Ishikawa (cell line): ENCODE results near the gene NR2F1-AS1.

ENCODE experiments used
- CEBPB ChIP-seq: IDR thresholded peaks from 2 replicates; pipeline ENCODE4 v1.6.1; 2012
- CREB1 ChIP-seq: IDR thresholded peaks from 2 replicates; pipeline ENCODE4 v1.6.1; 2012; ENCODE audit warnings: low read depth
- EGR1 ChIP-seq: IDR thresholded peaks from 2 replicates; pipeline ENCODE4 v1.6.1; 2012
- EP300 ChIP-seq: IDR thresholded peaks from 2 replicates; pipeline ENCODE4 v1.6.1; 2012; ENCODE audit warnings: borderline replicate concordance
- FOXM1 ChIP-seq: IDR thresholded peaks from 2 replicates; pipeline ENCODE4 v1.6.1; 2012; ENCODE audit warnings: low read depth, borderline replicate concordance
- NFIC ChIP-seq: IDR thresholded peaks from 2 replicates; pipeline ENCODE4 v1.6.1; 2012
- RAD21 ChIP-seq: IDR thresholded peaks from 2 replicates; pipeline ENCODE4 v1.6.1; 2012; ENCODE audit warnings: low read depth
- TAF1 ChIP-seq: IDR thresholded peaks from 2 replicates; pipeline ENCODE4 v1.6.1; 2012; ENCODE audit warnings: low read depth, mild to moderate bottlenecking
- TCF12 ChIP-seq: IDR thresholded peaks from 2 replicates; pipeline ENCODE4 v1.6.1; 2012; ENCODE audit warnings: low read depth
- TEAD4 ChIP-seq: IDR thresholded peaks from 2 replicates; pipeline ENCODE4 v1.6.1; 2012
- YY1 ChIP-seq: IDR thresholded peaks from 2 replicates; pipeline ENCODE4 v1.6.1; 2012; ENCODE audit warnings: low read depth
- ZBTB7A ChIP-seq: IDR thresholded peaks from 2 replicates; pipeline ENCODE4 v1.6.1; 2012; ENCODE audit warnings: low read depth
- TF ChIP-seq, protein P1 (sequence below): IDR thresholded peaks from 2 replicates; pipeline ENCODE4 v1.6.1; 2012; ENCODE audit warnings: low read depth, mild to moderate bottlenecking
- TF ChIP-seq, protein P2 (sequence below): IDR thresholded peaks from 2 replicates; pipeline ENCODE4 v1.6.1; 2012
- TF ChIP-seq, protein P3 (sequence below): IDR thresholded peaks from 2 replicates; pipeline ENCODE4 v1.6.1; 2012

Gene NR2F1-AS1

DNA sequence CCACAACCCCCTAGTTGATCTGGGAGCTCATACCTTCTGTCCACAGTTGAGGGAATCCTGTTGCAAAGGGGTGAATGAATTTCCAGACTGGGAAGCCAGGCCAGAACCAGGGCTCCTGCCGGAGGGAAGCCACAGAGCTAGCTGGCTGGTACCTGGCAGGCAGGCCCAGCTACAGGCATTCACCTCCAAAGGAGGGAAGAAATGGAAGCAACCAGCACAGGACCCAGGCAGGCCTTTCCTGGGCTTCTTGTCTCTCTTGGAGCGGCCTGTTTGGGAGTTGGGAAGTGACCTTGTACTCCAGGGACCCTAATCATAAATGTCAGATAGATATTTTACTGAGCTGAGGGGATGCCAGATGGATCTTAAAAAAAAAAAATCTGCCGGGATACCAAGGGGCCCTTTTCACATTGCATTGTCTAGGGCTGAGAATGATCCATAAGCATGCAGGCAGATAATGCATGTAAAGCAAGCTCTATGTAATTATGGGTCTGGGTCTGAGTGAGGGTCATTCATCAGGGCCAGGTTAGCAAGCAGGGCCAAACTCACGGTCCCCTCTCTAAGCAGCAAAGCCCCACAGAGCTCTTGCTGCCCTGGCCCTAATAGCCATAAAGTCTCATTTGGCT lies 10.4 kb upstream of the NR2F1-AS1 start:
- TF ChIP-seq, protein P1, sequence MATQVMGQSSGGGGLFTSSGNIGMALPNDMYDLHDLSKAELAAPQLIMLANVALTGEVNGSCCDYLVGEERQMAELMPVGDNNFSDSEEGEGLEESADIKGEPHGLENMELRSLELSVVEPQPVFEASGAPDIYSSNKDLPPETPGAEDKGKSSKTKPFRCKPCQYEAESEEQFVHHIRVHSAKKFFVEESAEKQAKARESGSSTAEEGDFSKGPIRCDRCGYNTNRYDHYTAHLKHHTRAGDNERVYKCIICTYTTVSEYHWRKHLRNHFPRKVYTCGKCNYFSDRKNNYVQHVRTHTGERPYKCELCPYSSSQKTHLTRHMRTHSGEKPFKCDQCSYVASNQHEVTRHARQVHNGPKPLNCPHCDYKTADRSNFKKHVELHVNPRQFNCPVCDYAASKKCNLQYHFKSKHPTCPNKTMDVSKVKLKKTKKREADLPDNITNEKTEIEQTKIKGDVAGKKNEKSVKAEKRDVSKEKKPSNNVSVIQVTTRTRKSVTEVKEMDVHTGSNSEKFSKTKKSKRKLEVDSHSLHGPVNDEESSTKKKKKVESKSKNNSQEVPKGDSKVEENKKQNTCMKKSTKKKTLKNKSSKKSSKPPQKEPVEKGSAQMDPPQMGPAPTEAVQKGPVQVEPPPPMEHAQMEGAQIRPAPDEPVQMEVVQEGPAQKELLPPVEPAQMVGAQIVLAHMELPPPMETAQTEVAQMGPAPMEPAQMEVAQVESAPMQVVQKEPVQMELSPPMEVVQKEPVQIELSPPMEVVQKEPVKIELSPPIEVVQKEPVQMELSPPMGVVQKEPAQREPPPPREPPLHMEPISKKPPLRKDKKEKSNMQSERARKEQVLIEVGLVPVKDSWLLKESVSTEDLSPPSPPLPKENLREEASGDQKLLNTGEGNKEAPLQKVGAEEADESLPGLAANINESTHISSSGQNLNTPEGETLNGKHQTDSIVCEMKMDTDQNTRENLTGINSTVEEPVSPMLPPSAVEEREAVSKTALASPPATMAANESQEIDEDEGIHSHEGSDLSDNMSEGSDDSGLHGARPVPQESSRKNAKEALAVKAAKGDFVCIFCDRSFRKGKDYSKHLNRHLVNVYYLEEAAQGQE: no peak
- no peak for TF ChIP-seq FOXM1
- TF ChIP-seq NFIC: no peak
- TF ChIP-seq YY1: no peak
- TF ChIP-seq EGR1: no peak
- TF ChIP-seq TCF12: no peak
- no peak for TF ChIP-seq CREB1

DNA sequence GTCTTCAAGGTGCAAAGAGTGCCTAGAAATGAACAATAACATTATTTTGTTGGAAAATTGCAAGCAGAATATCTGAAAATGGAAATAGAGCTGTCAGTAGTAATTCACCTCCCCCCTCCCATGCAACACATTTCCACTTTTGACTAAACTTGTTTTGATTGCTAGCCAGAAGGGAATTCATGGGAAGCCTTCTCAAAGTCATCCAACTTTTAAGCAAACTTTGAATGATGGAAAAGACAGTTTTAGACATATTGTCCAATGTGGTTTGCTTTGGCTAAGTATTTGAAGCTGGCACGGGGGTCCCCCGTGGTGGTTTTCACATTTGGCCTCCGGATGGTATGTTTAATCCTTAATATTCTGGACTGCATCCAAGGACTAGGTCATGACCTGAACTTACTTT lies 9.5 kb upstream of the NR2F1-AS1 start:
- TF ChIP-seq, protein P2, sequence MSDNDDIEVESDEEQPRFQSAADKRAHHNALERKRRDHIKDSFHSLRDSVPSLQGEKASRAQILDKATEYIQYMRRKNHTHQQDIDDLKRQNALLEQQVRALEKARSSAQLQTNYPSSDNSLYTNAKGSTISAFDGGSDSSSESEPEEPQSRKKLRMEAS: no peak
- TF ChIP-seq TCF12 (no peak), ZBTB7A (no peak), EP300 (no peak), NFIC (no peak), CREB1 (no peak), TAF1 (no peak), EGR1 (no peak), CEBPB (no peak), TEAD4 (no peak), FOXM1 (no peak), YY1 (no peak), RAD21 (no peak)
- TF ChIP-seq, protein P1: no peak
- TF ChIP-seq, protein P3, sequence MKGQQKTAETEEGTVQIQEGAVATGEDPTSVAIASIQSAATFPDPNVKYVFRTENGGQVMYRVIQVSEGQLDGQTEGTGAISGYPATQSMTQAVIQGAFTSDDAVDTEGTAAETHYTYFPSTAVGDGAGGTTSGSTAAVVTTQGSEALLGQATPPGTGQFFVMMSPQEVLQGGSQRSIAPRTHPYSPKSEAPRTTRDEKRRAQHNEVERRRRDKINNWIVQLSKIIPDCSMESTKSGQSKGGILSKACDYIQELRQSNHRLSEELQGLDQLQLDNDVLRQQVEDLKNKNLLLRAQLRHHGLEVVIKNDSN: no peak

DNA sequence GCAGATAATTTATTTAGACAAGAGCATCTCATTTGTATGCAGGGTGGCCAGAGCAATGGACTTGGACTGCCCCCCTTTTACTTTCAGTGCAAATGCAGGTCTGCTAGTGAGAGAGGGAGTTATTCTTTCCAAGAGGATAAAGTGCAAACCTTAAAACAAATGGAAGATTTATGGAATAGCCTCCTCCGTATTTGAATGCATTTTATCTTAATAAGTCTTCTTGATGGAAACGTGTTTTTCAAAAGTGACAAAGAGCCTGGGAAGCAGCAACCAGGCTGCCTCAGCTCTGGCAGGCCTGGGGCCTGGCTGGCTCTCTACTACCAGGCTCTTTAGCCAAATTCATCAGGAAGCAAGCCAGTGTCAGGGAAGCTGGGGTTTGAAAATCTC lies 8.8 kb upstream of the NR2F1-AS1 start:
- 0 out of 2 replicates have a peak, but pooled peaks have one; percentile 3 for TF ChIP-seq RAD21
- TF ChIP-seq NFIC: no peak
- TF ChIP-seq, protein P3: no peak

DNA sequence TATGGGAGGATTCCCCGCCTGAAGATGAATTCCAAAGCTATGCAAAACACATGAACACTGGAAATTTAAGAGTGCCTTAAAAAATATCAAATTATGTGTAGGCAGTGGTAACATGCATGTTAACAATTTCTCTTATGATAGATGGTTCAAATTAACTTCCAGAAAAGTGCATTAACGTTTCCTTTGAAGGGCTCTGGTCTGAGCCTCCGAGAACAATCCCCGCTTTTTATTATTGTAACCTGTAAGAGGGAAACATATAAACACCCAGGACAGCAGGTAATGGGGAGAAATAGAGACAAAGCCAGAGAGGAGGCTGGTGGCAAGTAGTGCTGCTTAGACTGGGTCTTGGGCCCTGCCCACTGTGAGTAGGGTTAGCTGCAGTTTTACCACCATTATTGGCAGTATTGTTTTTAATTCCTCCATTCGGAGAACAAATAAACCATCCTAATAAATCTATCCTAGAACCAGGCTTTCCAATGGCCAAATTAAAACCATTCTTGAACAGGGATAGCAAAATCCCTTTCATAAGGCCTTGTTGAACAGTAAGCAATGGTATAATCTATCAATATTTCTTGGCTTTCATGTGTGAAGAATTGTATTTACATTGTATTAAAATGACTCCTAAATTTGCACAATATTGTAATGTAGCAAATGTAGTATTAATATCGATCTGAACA lies 8.3 kb upstream of the NR2F1-AS1 start:
- TF ChIP-seq, protein P2: no peak
- TF ChIP-seq, protein P3: no peak
- TF ChIP-seq TEAD4 (no peak), TCF12 (no peak), ZBTB7A (no peak), CREB1 (no peak), RAD21 (no peak), CEBPB (no peak), NFIC (no peak), TAF1 (no peak), EGR1 (no peak), YY1 (no peak), FOXM1 (no peak), EP300 (no peak)
- TF ChIP-seq, protein P1: no peak
